Fibroblast of skin of right biceps (primary cell): ENCODE data around the gene FZR1.
"Not testable (repeated sequence)": the region's sequence is repeated elsewhere in the genome, so short reads cannot be mapped to it uniquely, and the experiment has no call there.

ENCODE experiments used
- DNase-seq: peaks from one replicate; pipeline ENCODE4 v3.0.0-alpha.2; 2013

The FZR1 gene

GRCh38 chr19:3549816-3550215, 43.7 kb downstream of the FZR1 start:
- no peak for DNase-seq

- no peak for DNase-seq
Measured at GRCh38 chr19:3550947-3551791, 45.1 kb downstream of the FZR1 start.

GRCh38 chr19:3551792-3552095, 45.6 kb downstream of the FZR1 start:
- DNase-seq: no peak

DNA sequence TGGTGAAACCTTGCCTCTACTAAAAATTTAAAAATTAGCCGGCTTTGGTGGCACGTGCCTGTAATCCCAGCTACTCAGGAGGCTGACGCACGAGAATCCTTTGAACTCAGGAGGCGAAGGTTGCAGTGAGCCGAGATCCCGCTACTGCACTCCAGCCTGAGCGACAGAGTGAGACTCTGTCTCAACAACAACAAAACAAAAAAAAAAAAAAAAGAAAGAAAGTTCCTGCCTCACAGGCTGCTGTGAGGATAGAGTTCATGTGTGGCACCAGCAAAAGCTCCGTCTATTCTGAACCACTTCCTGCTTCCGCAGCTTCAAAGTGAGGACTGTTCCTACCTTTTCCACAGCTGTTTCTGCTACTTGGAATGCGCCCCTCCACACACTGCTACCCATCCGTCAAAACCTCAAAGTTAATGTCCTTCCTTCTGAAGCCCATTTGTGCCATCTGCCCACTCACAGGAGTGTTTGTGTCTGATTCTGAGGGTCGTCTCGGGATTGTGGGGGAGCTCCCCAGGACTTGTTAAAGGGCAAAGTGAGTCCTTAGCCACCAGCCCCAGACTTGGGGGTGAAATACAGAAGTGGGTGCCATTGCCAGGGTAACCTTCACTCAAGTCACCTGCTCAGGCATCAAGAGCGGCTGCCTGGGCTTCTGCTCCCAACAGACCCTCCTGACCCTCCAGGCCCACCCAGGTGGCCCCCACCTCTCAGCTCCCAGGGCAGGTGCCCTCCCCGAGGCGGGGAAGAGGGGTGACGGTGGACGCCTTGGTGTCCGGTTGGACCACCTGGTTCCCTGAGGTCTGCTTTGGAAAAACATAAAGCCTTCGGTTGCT, 48.4 kb downstream of the FZR1 start:
- no peak for DNase-seq

GRCh38 chr19:3555653-3556422, 49.7 kb downstream of the FZR1 start:
- DNase-seq: no peak

- no peak for DNase-seq
Measured at GRCh38 chr19:3556423-3556977, 50.4 kb downstream of the FZR1 start.

- peak; percentile 41 for DNase-seq
Measured at GRCh38 chr19:3556978-3557460, 50.9 kb downstream of the FZR1 start.

DNA sequence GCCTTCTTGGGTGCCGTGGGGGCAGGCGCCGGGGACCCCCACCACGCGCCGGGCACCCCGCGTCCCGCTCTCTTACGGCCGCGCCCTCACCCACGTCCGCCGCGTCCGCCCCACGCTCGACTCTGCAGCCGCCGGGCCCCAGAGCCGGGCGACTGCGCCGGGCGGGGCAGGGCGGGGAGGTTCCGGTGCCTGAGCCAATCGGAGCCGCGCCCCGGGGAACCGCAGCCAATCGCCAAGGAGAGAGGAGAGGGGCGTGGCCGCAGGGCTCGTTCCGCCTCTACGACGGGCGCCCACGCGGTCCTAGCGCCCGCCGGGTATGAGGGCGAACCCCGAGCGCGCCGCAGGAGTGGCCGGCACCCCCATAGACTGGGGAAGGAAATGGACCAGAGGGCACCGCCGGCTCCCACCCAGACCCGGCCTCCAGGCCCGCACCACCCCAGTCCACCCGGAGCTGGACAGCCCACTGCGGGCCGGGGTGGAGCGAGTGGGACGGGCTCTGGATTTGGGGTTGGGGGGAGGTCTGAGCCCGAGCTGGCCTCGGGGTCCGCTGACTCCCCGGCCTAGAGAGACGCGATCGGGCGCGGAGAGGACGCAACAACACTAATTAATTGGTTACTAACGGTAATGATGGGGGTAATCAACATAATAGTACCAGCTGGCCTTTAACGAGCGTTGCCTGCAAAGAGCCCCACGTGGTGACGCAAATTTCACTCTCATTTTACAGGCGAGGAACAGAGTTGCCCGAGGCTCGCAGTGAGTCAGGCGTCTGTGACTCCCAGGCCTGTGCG, 51.5 kb downstream of the FZR1 start, which contains the start of gene MFSD12:
TSS of gene MFSD12 (minus strand) at position 126 of the 788 bp plus-strand sequence. CDS start 183 bp downstream, outside the sequence.
- DNase-seq: peak; percentile 92

DNA sequence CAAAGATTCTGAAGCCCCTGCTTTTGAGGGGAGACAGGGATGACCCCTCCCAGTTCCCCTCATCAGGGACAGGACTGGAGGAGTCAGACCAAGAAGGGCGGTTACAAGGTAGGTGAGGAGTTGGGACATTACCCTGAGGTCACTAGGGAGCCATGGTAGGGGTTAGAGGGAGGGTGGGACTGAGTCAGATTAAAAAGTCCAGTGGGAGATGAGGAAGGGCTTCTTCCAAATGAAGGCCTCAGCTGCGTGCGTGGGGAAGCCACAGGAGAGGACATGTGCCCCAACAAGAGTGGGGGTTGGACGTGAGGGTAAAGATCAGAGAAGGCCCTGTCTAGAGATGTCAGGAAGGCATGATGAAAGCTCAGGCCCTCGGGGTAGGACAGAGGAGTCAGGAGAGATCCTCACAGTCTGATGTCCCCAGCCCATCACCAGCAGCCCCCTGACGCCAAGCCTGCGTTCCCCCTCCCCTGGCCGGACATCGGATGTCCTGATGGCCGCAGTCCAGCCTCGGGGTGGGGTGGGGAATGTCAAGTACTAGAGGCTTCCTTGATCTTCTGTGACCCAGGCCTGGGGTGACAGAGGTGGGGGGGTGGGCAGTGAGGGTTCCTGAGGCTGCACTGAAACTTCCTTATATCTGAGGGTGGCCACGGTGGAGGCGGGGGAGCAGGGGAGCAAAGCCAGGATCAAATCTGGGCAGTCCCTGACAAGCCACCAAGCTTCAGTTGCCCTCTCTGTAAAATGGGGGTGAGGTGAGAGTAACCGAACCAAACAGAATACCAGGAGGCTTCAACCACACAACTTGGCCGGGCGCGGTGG, 57.8 kb downstream of the FZR1 start:
- DNase-seq: no peak

DNA sequence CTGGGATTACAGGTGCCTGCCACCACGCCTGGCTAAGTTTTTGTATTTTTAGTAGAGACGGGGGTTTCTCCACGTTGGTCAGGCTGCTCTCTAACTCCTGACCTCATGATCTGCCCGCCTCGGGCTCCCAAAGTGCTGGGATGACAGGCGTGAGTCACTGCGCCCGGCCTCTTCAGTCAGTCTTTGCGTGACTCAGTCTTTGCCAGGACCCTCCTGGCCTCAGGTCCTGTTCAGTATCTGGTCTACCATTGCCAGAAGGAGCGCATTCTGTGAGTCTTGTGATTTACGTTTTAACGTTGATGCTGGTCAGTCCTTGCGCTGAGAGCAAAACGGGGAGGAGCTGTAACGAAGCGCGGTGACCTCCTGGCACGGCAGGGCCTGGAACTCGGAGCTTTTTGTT, 59.0 kb downstream of the FZR1 start:
- DNase-seq: no peak

- not testable (repeated sequence) for DNase-seq
Measured at GRCh38 chr19:3570042-3570441, 63.9 kb downstream of the FZR1 start.

GRCh38 chr19:3570606-3571011, 64.5 kb downstream of the FZR1 start:
- DNase-seq: no peak

DNA sequence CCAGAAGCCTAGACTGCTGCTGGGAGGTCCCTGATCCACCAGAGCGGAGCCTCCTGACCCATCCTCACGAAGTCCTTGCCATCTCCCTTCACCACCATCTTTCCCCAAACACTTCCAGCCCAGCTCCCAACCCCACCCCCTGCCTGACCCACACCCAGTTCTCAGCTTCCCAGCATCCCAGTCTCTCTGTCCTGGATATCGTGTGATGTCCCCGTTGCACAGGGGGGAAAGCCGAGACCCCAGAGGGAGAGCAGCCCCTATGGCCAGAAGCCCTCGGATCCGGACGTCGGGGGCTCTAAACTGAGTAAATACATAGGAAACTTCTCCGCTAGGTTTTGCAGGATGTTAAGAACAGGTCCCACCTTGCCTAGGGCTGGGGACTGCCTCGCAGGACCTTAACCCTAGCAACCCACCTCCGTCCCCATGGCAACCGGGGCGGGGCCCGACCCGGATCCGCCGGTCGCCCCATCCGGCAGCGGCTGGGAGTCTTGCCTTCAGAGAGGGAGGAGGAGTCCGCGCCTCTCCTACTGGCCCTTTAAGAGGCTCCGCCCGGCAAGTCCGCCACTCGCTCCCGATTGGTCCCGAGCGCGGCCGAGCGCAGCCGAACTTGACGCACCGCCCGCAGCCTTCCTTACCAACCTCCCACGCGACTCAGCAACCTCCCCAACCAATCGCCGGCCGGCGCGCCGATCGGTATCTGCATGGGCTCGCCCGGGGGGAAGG, 66.2 kb downstream of the FZR1 start:
- DNase-seq: peak; percentile 100

GRCh38 chr19:3572855-3573161, 66.7 kb downstream of the FZR1 start, which contains the start of gene HMG20B:
HMG20B (plus strand) TSS chr19:3572944; CDS start chr19:3573310, 366 bp downstream.
- DNase-seq: no peak

DNA sequence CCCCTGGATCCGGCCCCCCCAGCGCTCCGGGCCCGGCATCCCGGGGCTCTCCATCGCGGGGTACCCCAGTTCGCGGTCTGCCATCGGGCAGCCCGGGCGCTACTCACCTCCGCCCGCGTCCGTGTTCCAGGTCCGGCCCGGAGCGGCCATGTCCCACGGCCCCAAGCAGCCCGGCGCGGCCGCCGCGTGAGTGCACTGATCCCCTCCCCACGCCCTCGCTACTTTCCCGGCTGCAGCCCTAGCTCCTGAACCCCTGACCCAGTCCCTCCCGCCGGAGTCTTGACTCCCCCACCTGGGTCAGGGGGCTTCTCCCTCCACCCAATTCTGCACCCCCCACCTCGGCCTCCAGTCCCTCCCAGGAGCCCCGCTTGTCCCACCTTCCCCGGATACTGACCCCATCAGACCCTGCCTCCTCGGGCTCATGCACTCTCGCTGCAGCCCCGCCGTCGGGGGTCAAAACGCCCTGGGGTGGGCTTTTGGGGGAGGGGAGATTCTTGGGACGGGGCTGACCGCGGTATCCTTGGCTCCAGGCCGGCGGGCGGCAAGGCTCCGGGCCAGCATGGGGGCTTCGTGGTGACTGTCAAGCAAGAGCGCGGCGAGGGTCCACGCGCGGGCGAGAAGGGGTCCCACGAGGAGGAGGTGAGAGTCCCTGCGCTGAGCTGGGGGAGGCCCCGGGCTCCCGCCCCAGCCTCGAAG, 67.2 kb downstream of the FZR1 start:
- DNase-seq: no peak

DNA sequence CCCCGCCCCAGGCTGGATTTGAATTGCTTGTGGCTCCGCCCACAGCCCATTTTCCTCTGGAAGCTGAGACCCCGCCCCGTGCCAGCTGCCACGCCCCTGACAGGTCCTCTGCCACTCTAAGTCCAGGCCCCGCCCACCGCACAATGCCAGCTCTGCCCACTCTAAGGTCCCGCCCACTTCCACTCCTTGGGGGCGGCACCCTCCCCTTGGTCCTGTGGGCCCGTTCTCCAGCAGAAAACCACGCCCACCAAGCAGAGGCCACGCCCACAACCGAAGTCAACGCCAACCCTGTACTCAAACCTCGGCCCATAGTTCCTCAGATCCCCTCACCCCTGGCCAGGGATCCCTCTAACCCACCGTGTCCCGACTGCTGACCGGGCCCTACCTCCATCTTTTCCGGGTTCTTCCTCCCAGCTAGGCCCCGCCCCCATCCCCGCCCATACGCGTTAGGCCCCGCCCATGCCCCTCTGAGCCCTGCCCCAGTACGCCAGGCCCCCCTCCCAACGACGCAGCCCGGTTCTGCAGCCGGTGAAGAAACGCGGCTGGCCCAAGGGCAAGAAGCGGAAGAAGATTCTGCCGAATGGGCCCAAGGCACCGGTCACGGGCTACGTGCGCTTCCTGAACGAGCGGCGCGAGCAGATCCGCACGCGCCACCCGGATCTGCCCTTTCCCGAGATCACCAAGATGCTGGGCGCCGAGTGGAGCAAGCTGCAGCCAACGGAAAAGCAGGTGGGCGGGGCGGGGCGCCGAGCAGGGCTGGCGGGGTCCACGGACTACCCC, 67.9 kb downstream of the FZR1 start:
- peak; percentile 93 for DNase-seq

DNA sequence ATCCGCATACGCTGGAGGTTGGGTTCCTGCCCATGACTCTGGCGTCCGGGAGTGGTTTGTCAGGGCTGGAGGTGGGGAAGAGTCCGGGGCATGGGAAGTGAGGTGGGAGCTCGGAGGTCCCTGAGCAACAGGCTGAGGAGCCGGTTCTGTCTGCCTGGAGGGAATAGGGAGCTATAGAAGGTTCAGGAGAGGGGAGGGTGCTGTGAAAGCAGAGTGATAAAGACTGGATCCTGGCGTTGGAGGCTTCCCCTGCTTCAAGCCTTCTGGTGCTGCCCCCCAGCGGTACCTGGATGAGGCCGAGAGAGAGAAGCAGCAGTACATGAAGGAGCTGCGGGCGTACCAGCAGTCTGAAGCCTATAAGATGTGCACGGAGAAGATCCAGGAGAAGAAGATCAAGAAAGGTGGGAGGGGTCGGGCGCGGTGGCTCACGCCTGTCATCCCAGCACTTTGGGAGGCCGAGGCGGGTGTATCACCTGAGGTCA, 69.2 kb downstream of the FZR1 start:
- peak; percentile 31 for DNase-seq

DNA sequence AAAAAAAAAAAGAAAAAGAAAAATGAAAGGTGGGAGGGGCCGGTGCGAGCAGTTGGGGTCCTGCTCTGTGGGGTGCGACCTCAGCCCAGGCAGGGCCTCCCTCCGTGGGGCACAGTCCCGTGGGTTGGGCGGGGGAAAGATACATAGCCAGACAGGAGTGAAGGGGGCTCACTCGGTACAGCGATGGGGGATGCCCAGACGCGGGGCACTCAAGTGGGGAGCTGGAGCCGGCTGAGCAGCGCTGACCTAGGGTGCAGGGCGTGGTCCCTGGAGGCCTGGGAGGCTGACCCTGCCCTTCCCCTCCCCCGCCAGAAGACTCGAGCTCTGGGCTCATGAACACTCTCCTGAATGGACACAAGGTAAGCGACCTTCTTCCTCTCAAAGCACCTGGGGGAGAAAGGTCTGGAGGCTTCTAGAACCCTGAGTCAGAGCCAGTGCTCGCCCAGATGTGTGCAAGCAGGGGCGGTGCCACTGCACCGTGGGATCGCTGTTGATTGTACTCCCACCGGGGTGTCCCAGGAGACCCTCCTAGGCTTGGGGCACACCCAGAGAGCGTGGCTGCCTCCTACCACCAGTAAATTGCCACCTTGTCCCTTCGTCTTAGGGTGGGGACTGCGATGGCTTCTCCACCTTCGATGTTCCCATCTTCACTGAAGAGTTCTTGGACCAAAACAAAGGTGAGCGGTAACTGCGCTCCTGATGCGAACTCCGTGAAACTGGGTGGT, 70.0 kb downstream of the FZR1 start:
- DNase-seq: no peak
